ENCODE measurements around the gene MSRB3.

DNA sequence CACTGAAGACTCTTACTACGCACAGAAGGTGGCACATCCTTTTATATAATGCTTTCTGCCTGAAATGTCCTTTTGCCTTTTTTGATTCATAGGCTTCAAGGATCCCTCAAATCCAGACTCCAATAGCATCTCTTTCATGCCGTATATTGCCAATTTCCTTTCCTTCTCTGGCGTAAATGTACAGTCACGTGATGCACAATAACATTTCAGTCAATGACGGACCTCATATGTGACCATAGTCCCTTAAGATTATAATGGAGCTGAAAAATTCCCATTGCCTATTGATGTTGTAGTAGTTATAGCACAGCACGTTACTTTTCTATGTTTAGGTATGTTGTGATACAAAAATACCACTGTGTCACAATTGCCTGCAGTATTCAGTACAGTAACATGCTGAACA, 196.3 kb downstream of the MSRB3 start:
- TF ChIP-seq, protein P1, sequence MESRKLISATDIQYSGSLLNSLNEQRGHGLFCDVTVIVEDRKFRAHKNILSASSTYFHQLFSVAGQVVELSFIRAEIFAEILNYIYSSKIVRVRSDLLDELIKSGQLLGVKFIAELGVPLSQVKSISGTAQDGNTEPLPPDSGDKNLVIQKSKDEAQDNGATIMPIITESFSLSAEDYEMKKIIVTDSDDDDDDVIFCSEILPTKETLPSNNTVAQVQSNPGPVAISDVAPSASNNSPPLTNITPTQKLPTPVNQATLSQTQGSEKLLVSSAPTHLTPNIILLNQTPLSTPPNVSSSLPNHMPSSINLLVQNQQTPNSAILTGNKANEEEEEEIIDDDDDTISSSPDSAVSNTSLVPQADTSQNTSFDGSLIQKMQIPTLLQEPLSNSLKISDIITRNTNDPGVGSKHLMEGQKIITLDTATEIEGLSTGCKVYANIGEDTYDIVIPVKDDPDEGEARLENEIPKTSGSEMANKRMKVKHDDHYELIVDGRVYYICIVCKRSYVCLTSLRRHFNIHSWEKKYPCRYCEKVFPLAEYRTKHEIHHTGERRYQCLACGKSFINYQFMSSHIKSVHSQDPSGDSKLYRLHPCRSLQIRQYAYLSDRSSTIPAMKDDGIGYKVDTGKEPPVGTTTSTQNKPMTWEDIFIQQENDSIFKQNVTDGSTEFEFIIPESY (IDR thresholded peaks at IDR 0.05), result no peak
- no peak for TF ChIP-seq CTCF (IDR thresholded peaks at IDR 0.05; ENCODE audit: low read depth, low read length, missing input control)
- TF ChIP-seq, protein P2, sequence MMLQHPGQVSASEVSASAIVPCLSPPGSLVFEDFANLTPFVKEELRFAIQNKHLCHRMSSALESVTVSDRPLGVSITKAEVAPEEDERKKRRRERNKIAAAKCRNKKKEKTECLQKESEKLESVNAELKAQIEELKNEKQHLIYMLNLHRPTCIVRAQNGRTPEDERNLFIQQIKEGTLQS (IDR thresholded peaks at IDR 0.05), result no peak
- no peak for TF ChIP-seq MAX (IDR thresholded peaks at IDR 0.05)
- TF ChIP-seq JUND (IDR thresholded peaks at IDR 0.05), result no peak
- no peak for TF ChIP-seq HNF4A (conservative IDR thresholded peaks at IDR 0.05)
- no peak for TF ChIP-seq RAD21 (IDR thresholded peaks at IDR 0.05)
- TF ChIP-seq FOXA1 (IDR thresholded peaks at IDR 0.05), result no peak
- no peak for TF ChIP-seq YY1 (IDR thresholded peaks at IDR 0.05)

Measured in liver (tissue), 3 donors.